HepG2 (cell line): ENCODE data around the gene ZNF860. TPM values are rescaled to one million over a fixed set of nuclear protein-coding genes. Genes with fewer than 3 reads are reported as not detected.

Experiments
- ARID2 ChIP-seq: sonication (generic); formaldehyde crosslinking; IDR thresholded peaks from 2 replicates; pipeline ENCODE4 v1.8.1; 2022; ENCODE audit warnings: mild to moderate bottlenecking, missing genetic modification reagents, borderline replicate concordance
- HDAC6 ChIP-seq: fragments of 200-600 bp; sonication (generic); IDR thresholded peaks from 2 replicates; pipeline ENCODE4 v1.7.0; 2017; ENCODE audit warnings: mild to moderate bottlenecking, antibody characterized with exemption, low read length, low read depth
- HMG20B ChIP-seq: conservative IDR thresholded peaks from 2 replicates; pipeline ENCODE4 v1.6.1; 2016; ENCODE audit warnings: missing genetic modification reagents, missing compliant biosample characterization
- HNF4G ChIP-seq, 2 experiments: sonication (generic) in 1 of 2; formaldehyde crosslinking in 1 of 2; IDR thresholded peaks; 2 replicates each; pipeline versions ENCODE4 v1.4.0 to v1.6.1; 2011 to 2020; ENCODE audit warnings: borderline replicate concordance in 2 of 2, low read depth in 2 of 2, mild to moderate bottlenecking in 2 of 2, low read length in 1 of 2, missing genetic modification reagents in 1 of 2, moderate library complexity in 1 of 2
- IKZF1 ChIP-seq: fragments of 450-650 bp; IDR thresholded peaks from 2 replicates; pipeline ENCODE4 v1.7.1; 2016
- KLF6 ChIP-seq: IDR thresholded peaks from 2 replicates; pipeline ENCODE4 v1.8.0; 2016; ENCODE audit warnings: missing biosample characterization, missing genetic modification reagents
- NFIB ChIP-seq: sonication (generic); formaldehyde crosslinking; IDR thresholded peaks from 2 replicates; pipeline ENCODE4 v1.9.0; 2021; ENCODE audit warnings: missing genetic modification reagents, mild to moderate bottlenecking, borderline replicate concordance
- NKX3-1 ChIP-seq: sonication (generic); formaldehyde crosslinking; IDR thresholded peaks from 2 replicates; pipeline ENCODE4 v1.5.0; 2020; ENCODE audit warnings: missing genetic modification reagents
- REL ChIP-seq: sonication (generic); formaldehyde crosslinking; conservative IDR thresholded peaks from 2 replicates; pipeline ENCODE4 v1.8.0; 2022; ENCODE audit warnings: mild to moderate bottlenecking, missing genetic modification reagents, moderate library complexity
- SAP130 ChIP-seq: IDR thresholded peaks from 2 replicates; pipeline ENCODE4 v1.6.1; 2016; ENCODE audit warnings: low read depth
- SKI ChIP-seq: fragments of 450-650 bp; IDR thresholded peaks from one replicate; pipeline ENCODE4 v1.6.1; 2018; ENCODE audit warnings: mild to moderate bottlenecking; ENCODE audit not compliant: partially characterized antibody
- SMAD3 ChIP-seq: sonication (generic); formaldehyde crosslinking; IDR thresholded peaks from 2 replicates; pipeline ENCODE4 v1.4.0; 2020; ENCODE audit warnings: missing genetic modification reagents
- SNAPC5 ChIP-seq: sonication (generic); formaldehyde crosslinking; IDR thresholded peaks from 2 replicates; pipeline ENCODE4 v1.8.1; 2023; ENCODE audit warnings: mild to moderate bottlenecking, missing genetic modification reagents, borderline replicate concordance
- U2AF1 ChIP-seq: fragments of 200-400 bp; formaldehyde crosslinking; optimal IDR thresholded peaks from 2 replicates; pipeline ENCODE3; 2017; ENCODE audit warnings: mild to moderate bottlenecking, low read depth, low read length
- ZBTB7B ChIP-seq: sonication (generic); formaldehyde crosslinking; IDR thresholded peaks from 2 replicates; pipeline ENCODE4 v1.4.0; 2020; ENCODE audit warnings: missing genetic modification reagents
- ZFP90 ChIP-seq: sonication (generic); formaldehyde crosslinking; IDR thresholded peaks from 2 replicates; pipeline ENCODE4 v1.8.0; 2022; ENCODE audit warnings: missing genetic modification reagents, mild to moderate bottlenecking, inconsistent platforms, borderline replicate concordance
- ZNF331 ChIP-seq: sonication (generic); formaldehyde crosslinking; IDR thresholded peaks from 2 replicates; pipeline ENCODE4 v1.4.0; 2020; ENCODE audit warnings: missing genetic modification reagents
- ZNF333 ChIP-seq: sonication (generic); formaldehyde crosslinking; IDR thresholded peaks from 2 replicates; pipeline ENCODE4 v1.4.0; 2020; ENCODE audit warnings: mild to moderate bottlenecking, missing genetic modification reagents, borderline replicate concordance
- ZNF414 ChIP-seq: sonication (generic); formaldehyde crosslinking; IDR thresholded peaks from 2 replicates; pipeline ENCODE4 v1.5.0; 2020; ENCODE audit warnings: missing genetic modification reagents
- ZNF441 ChIP-seq: sonication (generic); formaldehyde crosslinking; IDR thresholded peaks from 2 replicates; pipeline ENCODE4 v1.7.0; 2021; ENCODE audit warnings: missing genetic modification reagents, borderline replicate concordance
- ZNF7 ChIP-seq: IDR thresholded peaks from 2 replicates; pipeline ENCODE4 v1.6.1; 2016; ENCODE audit warnings: missing biosample characterization, missing genetic modification reagents
- ZNF747 ChIP-seq: sonication (generic); formaldehyde crosslinking; IDR thresholded peaks from 2 replicates; pipeline ENCODE4 v1.8.1; 2023; ENCODE audit warnings: missing genetic modification reagents, mild to moderate bottlenecking, borderline replicate concordance
- ZNF784 ChIP-seq: sonication (generic); formaldehyde crosslinking; IDR thresholded peaks from 2 replicates; pipeline ENCODE4 v1.5.1; 2020; ENCODE audit warnings: missing genetic modification reagents, mild to moderate bottlenecking, borderline replicate concordance
- ZNF839 ChIP-seq: sonication (generic); formaldehyde crosslinking; IDR thresholded peaks from 2 replicates; pipeline ENCODE4 v1.4.0; 2020; ENCODE audit warnings: missing genetic modification reagents, mild to moderate bottlenecking, borderline replicate concordance
- ZSCAN9 ChIP-seq: IDR thresholded peaks from 2 replicates; pipeline ENCODE4 v1.6.1; 2016; ENCODE audit warnings: borderline replicate concordance
- polyA plus RNA-seq, 8 experiments: library from polyadenylated mRNA; depleted of rRNA in 3 of 8; stranded (reverse) in 7 of 8; unstranded in 1 of 8; fragments of >200 nt; fragmentation: Illumina TruSeq in 4 of 8; extraction: Trizol in 4 of 8; gene quantifications; 2 replicates each; pipeline versions ENCODE4 v1.2.1 to v1.2.3, GENCODE V29; 2011 to 2016; ENCODE audit warnings: low read depth in 4 of 8, missing spikeins in 1 of 8, mixed read lengths in 1 of 8; ENCODE audit not compliant: insufficient read depth in 1 of 8
- total RNA-seq, 5 experiments: library from RNA; depleted of rRNA; stranded (reverse); fragments of >200 nt; fragmentation: Illumina TruSeq; extraction: Trizol; gene quantifications; 2 replicates each; pipeline ENCODE4 v1.2.3, GENCODE V29; 2016; ENCODE audit warnings: low read depth in 1 of 5
- TF ChIP-seq, protein P1 (sequence below): sonication (generic); formaldehyde crosslinking; IDR thresholded peaks from 2 replicates; pipeline ENCODE4 v1.4.0; 2020; ENCODE audit warnings: missing genetic modification reagents
- TF ChIP-seq, protein P2 (sequence below): sonication (generic); IDR thresholded peaks from 2 replicates; pipeline ENCODE4 v1.6.1; 2016; ENCODE audit warnings: low read depth, borderline replicate concordance

ZNF860 gene
- total and polyA plus RNA-seq, 2 of the 13 experiments (the other 11 are each of a cell fraction or from before 2014, with no cell fraction given): 0.55 to 0.73 TPM

- TF ChIP-seq ZNF333 (no peak), ZNF839 (no peak), HNF4G (IDR thresholded peaks at IDR 0.05; ENCODE audit: borderline replicate concordance, low read depth, low read length) (peak; percentile 81), HNF4G (CRISPR knock-in tag; IDR thresholded peaks at IDR 0.05; ENCODE audit: borderline replicate concordance, low read depth) (0 out of 2 replicates have a peak, but pooled peaks have one; percentile 48), NKX3-1 (CRISPR knock-in tag) (no peak), SMAD3 (CRISPR knock-in tag) (no peak), ZNF784 (CRISPR knock-in tag) (no peak), ARID2 (CRISPR knock-in tag) (no peak), HDAC6 (no peak), SKI (no peak), ZNF414 (no peak), HMG20B (CRISPR knock-in tag) (peak; percentile 78; the same call in 1 of the 2 replicates), ZFP90 (CRISPR knock-in tag) (no peak), NFIB (CRISPR knock-in tag) (no peak), ZSCAN9 (no peak), U2AF1 (no peak), KLF6 (CRISPR knock-in tag) (no peak), IKZF1 (no peak), SNAPC5 (CRISPR knock-in tag) (no peak), ZNF7 (CRISPR knock-in tag) (peak; percentile 49), ZBTB7B (CRISPR knock-in tag) (peak; percentile 44; the same call in 1 of the 2 replicates), REL (CRISPR knock-in tag) (no peak), SAP130 (CRISPR knock-in tag) (peak; percentile 35), ZNF441 (no peak), ZNF747 (no peak), ZNF331 (CRISPR knock-in tag) (peak; percentile 21; the same call in 1 of the 2 replicates)
- TF ChIP-seq, protein P1, sequence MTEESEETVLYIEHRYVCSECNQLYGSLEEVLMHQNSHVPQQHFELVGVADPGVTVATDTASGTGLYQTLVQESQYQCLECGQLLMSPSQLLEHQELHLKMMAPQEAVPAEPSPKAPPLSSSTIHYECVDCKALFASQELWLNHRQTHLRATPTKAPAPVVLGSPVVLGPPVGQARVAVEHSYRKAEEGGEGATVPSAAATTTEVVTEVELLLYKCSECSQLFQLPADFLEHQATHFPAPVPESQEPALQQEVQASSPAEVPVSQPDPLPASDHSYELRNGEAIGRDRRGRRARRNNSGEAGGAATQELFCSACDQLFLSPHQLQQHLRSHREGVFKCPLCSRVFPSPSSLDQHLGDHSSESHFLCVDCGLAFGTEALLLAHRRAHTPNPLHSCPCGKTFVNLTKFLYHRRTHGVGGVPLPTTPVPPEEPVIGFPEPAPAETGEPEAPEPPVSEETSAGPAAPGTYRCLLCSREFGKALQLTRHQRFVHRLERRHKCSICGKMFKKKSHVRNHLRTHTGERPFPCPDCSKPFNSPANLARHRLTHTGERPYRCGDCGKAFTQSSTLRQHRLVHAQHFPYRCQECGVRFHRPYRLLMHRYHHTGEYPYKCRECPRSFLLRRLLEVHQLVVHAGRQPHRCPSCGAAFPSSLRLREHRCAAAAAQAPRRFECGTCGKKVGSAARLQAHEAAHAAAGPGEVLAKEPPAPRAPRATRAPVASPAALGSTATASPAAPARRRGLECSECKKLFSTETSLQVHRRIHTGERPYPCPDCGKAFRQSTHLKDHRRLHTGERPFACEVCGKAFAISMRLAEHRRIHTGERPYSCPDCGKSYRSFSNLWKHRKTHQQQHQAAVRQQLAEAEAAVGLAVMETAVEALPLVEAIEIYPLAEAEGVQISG (CRISPR knock-in tag): no peak
- TF ChIP-seq, protein P2, sequence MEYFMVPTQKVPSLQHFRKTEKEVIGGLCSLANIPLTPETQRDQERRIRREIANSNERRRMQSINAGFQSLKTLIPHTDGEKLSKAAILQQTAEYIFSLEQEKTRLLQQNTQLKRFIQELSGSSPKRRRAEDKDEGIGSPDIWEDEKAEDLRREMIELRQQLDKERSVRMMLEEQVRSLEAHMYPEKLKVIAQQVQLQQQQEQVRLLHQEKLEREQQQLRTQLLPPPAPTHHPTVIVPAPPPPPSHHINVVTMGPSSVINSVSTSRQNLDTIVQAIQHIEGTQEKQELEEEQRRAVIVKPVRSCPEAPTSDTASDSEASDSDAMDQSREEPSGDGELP: no peak
Measured at GRCh38 chr3:31968927-31969418, 12.6 kb upstream of the ZNF860 start (continued).
